WI38 (cell line): ENCODE data around the gene SSR1.

Experiments
- H3K4me3 ChIP-seq: 2 replicates; pipeline ENCODE4 v1.5.1; 2011; ENCODE audit warnings: low read depth, mild to moderate bottlenecking, control low read depth, low read length
- CTCF ChIP-seq: IDR thresholded peaks from 2 replicates; pipeline ENCODE4 v1.5.1; 2012; ENCODE audit warnings: low read depth, mild to moderate bottlenecking, control low read depth, low read length

SSR1 gene

GRCh38 chr6:7251646-7252260 lies 61.2 kb downstream of the SSR1 start:
- TF ChIP-seq CTCF, result no peak
- no peak overlapping the region for H3K4me3 ChIP-seq

GRCh38 chr6:7250812-7251211 lies 62.2 kb downstream of the SSR1 start:
- no peak for TF ChIP-seq CTCF
- H3K4me3 ChIP-seq, result no peak overlapping the region

GRCh38 chr6:7249946-7250643 lies 62.9 kb downstream of the SSR1 start:
- H3K4me3 ChIP-seq, result no peak overlapping the region
- no peak for TF ChIP-seq CTCF

- no peak for TF ChIP-seq CTCF
- H3K4me3 ChIP-seq, result no peak overlapping the region
Measured at GRCh38 chr6:7249391-7249790, 63.6 kb downstream of the SSR1 start.

GRCh38 chr6:7247828-7248227 lies 65.2 kb downstream of the SSR1 start:
- TF ChIP-seq CTCF, result no peak
- H3K4me3 ChIP-seq, result no peak overlapping the region

GRCh38 chr6:7247179-7247456 lies 65.9 kb downstream of the SSR1 start:
- no peak for TF ChIP-seq CTCF
- H3K4me3 ChIP-seq, result no peak overlapping the region

GRCh38 chr6:7246401-7247178 lies 66.4 kb downstream of the SSR1 start:
- no peak for TF ChIP-seq CTCF
- H3K4me3 ChIP-seq, result no peak overlapping the region
